Stimulated activated CD8-positive, alpha-beta memory T cell treated with anti-CD3 and anti-CD28 coated beads, Interleukin-4, amount 100 ng/mL, for 4 hours (primary cell): ENCODE results near the gene LCE6A.

Experiments
- DNase-seq, 2 donors: peaks; one replicate each; pipeline ENCODE4 v3.0.0-alpha.2; 2020; ENCODE audit warnings: low read depth in 2 of 2, low spot score in 1 of 2

LCE6A gene

GRCh38 chr1:152842556-152842955 lies at the start of gene LCE6A:
TSS of gene LCE6A (plus strand) at chr1:152842856. CDS start at chr1:152843521, 665 bp downstream.
- no peak for DNase-seq

GRCh38 chr1:152795686-152796085 lies 47.0 kb upstream of the LCE6A start:
- no peak for DNase-seq

- DNase-seq = no peak
Measured at GRCh38 chr1:152796421-152796820, 46.2 kb upstream of the LCE6A start, which contains the start of gene LCE1D. TSS of gene LCE1D (plus strand) at chr1:152796721. CDS start at chr1:152797795, 1,074 bp downstream.

GRCh38 chr1:152801333-152801732 lies 41.3 kb upstream of the LCE6A start:
- DNase-seq = no peak

- no peak for DNase-seq
Measured at GRCh38 chr1:152806576-152806975, 36.1 kb upstream of the LCE6A start, which contains the start of gene LCE1C. TSS of gene LCE1C (minus strand) at chr1:152806651. CDS start at chr1:152805478, 1,173 bp downstream.

GRCh38 chr1:152811050-152811449 lies 31.6 kb upstream of the LCE6A start:
- no peak for DNase-seq

- DNase-seq = no peak
Measured at GRCh38 chr1:152811671-152812070, 31.0 kb upstream of the LCE6A start, which contains the start of gene LCE1B. TSS of gene LCE1B (plus strand) at chr1:152811971. CDS start at chr1:152812447, 476 bp downstream.

GRCh38 chr1:152817309-152817708 lies 25.3 kb upstream of the LCE6A start:
- no peak for DNase-seq

- no peak for DNase-seq
Measured at GRCh38 chr1:152823294-152823693, 19.4 kb upstream of the LCE6A start.

GRCh38 chr1:152824964-152825363 lies 17.7 kb upstream of the LCE6A start:
- DNase-seq = no peak

GRCh38 chr1:152827173-152827572 lies 15.5 kb upstream of the LCE6A start, which contains the start of gene LCE1A:
TSS of gene LCE1A (plus strand) at chr1:152827473. CDS start at chr1:152827473, 0 bp downstream.
- no peak for DNase-seq

GRCh38 chr1:152836870-152837269 lies 5.8 kb upstream of the LCE6A start:
- no peak for DNase-seq

- DNase-seq = no peak
Measured at GRCh38 chr1:152855661-152856060, 13.0 kb downstream of the LCE6A start.

GRCh38 chr1:152858062-152858461 lies 15.4 kb downstream of the LCE6A start:
- DNase-seq = no peak

- no peak for DNase-seq
Measured at GRCh38 chr1:152859696-152860095, 17.0 kb downstream of the LCE6A start, which contains the start of gene LCE7A. TSS of gene LCE7A (plus strand) at chr1:152859996. CDS start at chr1:152860698, 702 bp downstream.

GRCh38 chr1:152860129-152860528 lies 17.5 kb downstream of the LCE6A start:
- no peak for DNase-seq

- no peak for DNase-seq
Measured at GRCh38 chr1:152861374-152861773, 18.7 kb downstream of the LCE6A start.

- no peak for DNase-seq
Measured at GRCh38 chr1:152864443-152864842, 21.8 kb downstream of the LCE6A start.

- DNase-seq = no peak
Measured at GRCh38 chr1:152866321-152866720, 23.7 kb downstream of the LCE6A start.

- peak; percentile 10 to 16 for DNase-seq
Measured at GRCh38 chr1:152869808-152870419, 27.3 kb downstream of the LCE6A start.

GRCh38 chr1:152870831-152871730 lies 28.4 kb downstream of the LCE6A start:
- DNase-seq = no peak

GRCh38 chr1:152871731-152872126 lies 29.1 kb downstream of the LCE6A start:
- DNase-seq = no peak
